GM19025 (cell line): ENCODE data around the gene MGAT1.
"Not testable (repeated sequence)": the region's sequence is repeated elsewhere in the genome, so short reads cannot be mapped to it uniquely, and the experiment has no call there.

Experiments
- ATAC-seq: cut with Tn5 transposase; IDR thresholded peaks from one replicate; pipeline ENCODE4 v1.9.1; 2021; ENCODE audit warnings: mild to moderate bottlenecking, low read depth, moderate library complexity; ENCODE audit not compliant: unreplicated experiment

MGAT1 gene

DNA sequence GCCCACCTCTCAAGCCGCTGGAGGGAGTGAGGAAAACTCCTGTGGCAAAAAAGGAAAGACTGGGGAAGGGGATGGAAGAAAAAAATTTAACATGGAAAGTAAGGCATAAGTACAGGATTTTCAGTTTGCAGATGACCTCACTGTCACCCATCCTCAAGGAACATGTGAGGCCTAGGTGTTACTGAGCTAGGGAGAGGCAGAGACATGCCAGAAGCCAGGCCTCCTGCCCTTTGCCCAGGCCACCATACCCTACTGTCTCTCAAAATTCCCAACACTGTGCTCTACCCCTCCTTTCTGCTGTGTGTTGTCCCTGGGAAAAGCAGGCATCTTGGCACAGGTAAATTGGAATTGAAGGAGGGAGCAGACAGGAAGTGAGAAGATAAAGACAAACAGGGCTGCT lies 4.4 kb upstream of the MGAT1 start:
- no peak for ATAC-seq

GRCh38 chr5:180806351-180807011 lies 3.9 kb upstream of the MGAT1 start:
- no peak for ATAC-seq

DNA sequence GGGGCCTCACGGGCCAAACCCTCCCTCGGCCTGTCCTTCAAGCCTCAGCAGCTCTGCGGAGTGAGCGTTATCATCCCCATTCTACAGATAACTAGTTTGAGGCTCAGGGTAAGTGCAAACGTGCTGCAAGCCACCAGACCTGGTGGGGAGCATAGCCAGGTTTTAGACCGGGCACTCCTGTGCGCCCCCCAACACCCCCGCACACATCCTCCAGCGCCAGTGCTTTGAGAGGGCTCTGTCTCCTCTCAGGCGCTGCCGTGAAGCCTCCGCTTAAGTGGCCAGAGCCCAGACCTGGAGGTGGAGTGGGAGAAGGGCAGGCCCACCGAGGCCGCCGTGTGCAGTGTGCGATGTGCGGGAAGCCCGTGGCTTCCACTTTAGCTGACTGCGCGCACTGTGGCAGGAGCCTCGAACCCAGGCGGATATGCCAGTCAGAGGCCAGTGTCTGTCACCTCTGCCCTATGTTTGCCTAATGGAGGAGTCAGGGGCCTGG lies 1.6 kb upstream of the MGAT1 start:
- no peak for ATAC-seq

GRCh38 chr5:180803181-180804128 lies 849 bp upstream of the MGAT1 start:
- peak; percentile 56 for ATAC-seq

- no peak for ATAC-seq
Measured at GRCh38 chr5:180801596-180802324, 846 bp downstream of the MGAT1 start.

- ATAC-seq, result no peak
Measured at GRCh38 chr5:180799902-180800801, 2.5 kb downstream of the MGAT1 start.

GRCh38 chr5:180799194-180799593 lies 3.4 kb downstream of the MGAT1 start:
- no peak for ATAC-seq

GRCh38 chr5:180798193-180798592 lies 4.4 kb downstream of the MGAT1 start:
- no peak for ATAC-seq

DNA sequence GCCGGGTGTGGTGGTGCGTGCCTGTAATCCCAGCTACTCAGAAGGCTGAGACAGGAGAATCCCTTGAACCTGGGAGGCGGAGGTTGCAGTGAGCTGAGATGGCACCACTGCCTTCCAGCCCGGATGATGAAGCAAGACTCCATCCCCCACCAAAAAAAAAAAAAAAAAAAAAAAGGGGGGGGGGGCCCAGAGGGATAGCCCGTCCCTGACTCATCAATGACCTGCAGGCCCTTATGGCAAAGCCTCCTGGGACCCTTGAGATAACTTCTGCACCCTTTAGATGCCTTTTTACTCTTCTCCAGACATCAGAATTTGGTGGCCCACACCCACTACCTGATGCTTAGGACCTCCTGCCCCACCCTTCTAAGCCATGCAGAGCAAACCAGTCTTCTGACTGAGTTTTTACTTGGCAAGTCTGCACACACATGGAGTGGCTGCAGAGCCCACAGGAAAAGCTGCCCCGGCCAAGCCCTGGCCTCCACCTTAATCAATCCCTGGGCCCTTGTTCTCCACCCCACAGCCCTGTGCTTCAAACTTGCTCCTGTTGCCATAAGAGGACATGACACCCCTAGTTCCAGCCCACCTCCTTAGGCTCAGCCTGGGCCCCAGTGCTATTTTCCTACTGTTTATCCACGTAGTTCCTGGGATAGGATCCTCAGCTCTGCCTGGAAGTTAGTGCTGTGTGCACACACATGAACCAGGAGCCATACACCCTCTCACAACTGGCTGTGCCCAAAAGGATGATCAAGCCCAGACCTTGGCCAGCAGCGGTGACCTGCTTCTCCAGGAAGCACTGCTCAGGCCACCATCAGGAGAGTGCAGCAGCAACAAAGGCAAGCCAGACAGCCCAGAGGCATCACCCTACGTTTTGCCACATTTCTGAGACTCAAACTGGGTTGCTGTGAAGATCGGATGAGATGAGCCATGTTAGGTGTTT lies 5.1 kb downstream of the MGAT1 start:
- no peak for ATAC-seq

GRCh38 chr5:180795771-180796313 lies 6.8 kb downstream of the MGAT1 start:
- no peak for ATAC-seq

- no peak for ATAC-seq
Measured at GRCh38 chr5:180792965-180793287, 9.7 kb downstream of the MGAT1 start.

DNA sequence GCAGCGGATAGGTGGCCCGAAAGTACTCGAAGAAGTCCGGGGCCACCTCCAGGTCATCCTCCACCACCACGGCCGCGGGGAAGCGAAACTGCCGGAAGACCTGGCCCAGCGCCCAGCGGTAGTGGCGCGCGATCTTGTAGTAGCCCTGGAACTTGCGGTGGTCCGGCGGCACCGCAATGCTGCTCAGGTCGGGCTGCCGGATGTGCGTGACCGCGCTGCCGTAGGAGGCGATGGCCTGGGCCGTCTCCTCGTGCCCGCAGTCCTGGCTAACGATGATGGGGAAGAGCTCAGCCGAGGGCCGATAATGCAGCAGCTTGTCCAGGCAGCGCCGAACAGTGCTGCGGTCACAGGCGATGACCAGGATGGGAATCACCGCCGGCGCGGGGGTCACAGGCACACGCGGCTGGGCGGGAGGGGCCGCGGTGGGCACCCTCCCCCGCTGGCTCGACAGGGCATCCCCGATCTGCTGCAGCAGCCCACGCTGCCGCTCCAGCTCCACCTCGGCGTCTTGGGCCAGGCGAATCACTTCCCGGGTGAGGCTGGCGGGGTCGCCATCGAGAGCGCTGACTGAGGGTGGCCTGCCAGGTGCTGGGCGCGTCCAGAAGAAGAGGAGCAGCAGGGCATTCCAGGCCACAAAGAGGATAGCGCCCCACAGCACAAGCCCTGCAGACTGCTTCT lies 10.2 kb downstream of the MGAT1 start:
- ATAC-seq, result no peak

GRCh38 chr5:180791611-180792213 lies 10.9 kb downstream of the MGAT1 start:
- ATAC-seq, result no peak

DNA sequence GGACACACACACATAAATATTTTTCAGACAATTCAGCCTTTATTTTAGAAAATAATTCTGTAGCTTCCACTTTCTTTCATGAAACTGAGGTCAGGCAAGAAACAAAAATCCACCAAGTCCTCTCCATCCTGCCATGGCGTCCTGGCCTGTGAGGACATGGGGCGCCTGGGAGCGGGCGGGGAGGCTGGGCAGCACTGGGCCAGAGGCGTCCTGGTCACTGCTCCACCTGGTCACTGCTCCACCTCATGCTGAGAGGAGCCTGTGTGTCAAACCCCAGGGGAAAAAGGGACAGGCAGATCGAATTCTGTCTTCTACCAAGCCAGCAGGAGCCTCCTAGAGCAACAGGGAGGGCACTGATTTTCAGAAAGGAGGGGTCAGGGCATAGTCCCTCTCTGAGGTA lies 12.1 kb downstream of the MGAT1 start:
- no peak for ATAC-seq

GRCh38 chr5:180790020-180790419 lies 12.6 kb downstream of the MGAT1 start:
- ATAC-seq, result no peak

- ATAC-seq, result not testable (repeated sequence)
Measured at GRCh38 chr5:180788651-180789410, 13.8 kb downstream of the MGAT1 start.
